Stimulated activated memory B cell treated with anti-CD40 and anti-IgM and Interleukin-4, amounts not matched to agents 10 μg/mL and 1 μg/mL and 100 μg/mL, for 72 hours (primary cell): ENCODE data around the gene LOC128125822.

Experiments used
- ATAC-seq: fragments of 150-1000 bp; cut with Tn5 transposase; 2 replicates; pipeline ENCODE4 v1.10.0; 2021
- H3K27ac Mint-ChIP-seq: one replicate; pipeline ENCODE4 v1.8.0; 2022; ENCODE audit warnings: mild to moderate bottlenecking, mixed read lengths
- H3K27me3 Mint-ChIP-seq: one replicate; pipeline ENCODE4 v1.8.0; 2022; ENCODE audit warnings: mixed read lengths
- H3K36me3 Mint-ChIP-seq: one replicate; pipeline ENCODE4 v1.8.0; 2022; ENCODE audit warnings: mixed read lengths
- H3K4me1 Mint-ChIP-seq: one replicate; pipeline ENCODE4 v1.8.0; 2022; ENCODE audit warnings: mixed read lengths
- H3K4me3 Mint-ChIP-seq: one replicate; pipeline ENCODE4 v1.8.0; 2022; ENCODE audit warnings: mild to moderate bottlenecking, moderate library complexity, mixed read lengths
- H3K9me3 Mint-ChIP-seq: one replicate; pipeline ENCODE4 v1.8.0; 2022; ENCODE audit warnings: mixed read lengths

Gene LOC128125822

GRCh38 chr6:63571361-63572043, 778 bp upstream of the LOC128125822 start:
- H3K9me3 Mint-ChIP-seq, result no peaks in the 10 kb centered on the region
- no peaks in the 10 kb centered on the region for H3K27me3 Mint-ChIP-seq
- H3K4me1 Mint-ChIP-seq, result peaks cover 20% of the 10 kb centered on the region
- ATAC-seq, result peak; percentile 3
- H3K36me3 Mint-ChIP-seq, result peaks cover 4% of the 10 kb centered on the region
- H3K4me3 Mint-ChIP-seq, result peak overlapping the region; percentile 91
- H3K27ac Mint-ChIP-seq, result peak overlapping the region; percentile 98

DNA sequence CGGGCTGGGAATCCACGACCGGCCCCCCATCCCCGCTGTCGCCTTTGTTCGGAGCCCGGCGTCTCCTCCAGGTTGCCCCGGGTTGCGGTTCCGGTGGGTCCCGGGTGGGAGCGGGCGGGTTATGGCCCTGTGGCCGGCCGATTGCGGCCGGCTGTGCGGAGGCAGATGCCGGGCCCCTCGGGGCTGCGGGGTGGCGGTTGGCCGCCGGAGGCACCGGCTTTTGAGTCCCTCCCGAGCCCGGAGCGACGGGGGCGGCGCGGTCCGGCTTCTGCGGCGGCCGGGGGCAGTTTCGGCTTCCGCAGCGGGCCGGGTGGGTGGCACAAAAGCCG, 431 bp downstream of the LOC128125822 start:
- peaks cover 25% of the 10 kb centered on the region for H3K4me1 Mint-ChIP-seq
- peaks cover 9% of the 10 kb centered on the region for H3K36me3 Mint-ChIP-seq
- no peaks in the 10 kb centered on the region for H3K9me3 Mint-ChIP-seq
- peak overlapping the region; percentile 91 for H3K4me3 Mint-ChIP-seq
- ATAC-seq, result peak; percentile 35
- peak overlapping the region; percentile 98 for H3K27ac Mint-ChIP-seq
- H3K27me3 Mint-ChIP-seq, result no peaks in the 10 kb centered on the region

DNA sequence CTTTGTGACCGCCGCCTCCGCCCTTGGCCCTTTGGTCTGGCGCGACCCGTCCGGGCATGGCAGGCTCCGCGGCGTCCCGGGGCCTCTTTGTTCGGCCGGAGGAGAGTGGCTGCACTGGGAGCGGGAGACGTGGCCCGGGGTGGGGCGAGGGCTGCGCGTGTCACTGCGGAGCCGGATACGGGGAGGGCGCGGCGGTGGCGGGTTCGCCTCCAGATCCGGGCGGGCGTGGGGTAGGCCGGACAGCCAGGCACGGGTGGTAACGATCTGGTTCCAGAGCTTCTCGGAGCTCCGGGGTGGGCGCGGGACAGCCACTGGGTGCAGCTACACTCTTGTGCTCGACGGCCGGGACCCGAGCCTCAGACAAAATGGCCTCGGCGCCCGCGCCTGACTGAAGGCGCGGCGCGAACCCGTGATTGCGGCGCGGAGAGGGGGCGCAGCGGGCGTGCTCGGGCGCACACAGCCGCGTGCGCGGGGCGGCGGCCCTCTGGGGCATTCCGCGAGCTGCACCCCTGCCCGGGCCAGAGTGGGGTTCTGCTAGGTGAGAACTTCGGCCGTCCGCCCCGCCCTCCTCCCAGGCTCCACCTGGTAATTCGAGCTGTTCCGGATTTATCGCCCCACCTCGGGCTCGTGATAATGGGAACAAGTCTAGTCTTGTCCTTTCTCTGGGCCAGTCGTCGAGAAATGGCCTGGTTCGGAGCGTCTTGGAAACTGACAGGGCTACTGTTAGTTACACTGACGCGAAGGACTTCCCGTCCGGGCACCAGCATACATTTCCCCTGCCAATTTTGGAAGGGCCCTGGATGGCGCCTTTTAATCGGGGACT, 1.0 kb downstream of the LOC128125822 start:
- Mint-ChIP-seq H3K27me3 (no peaks in the 10 kb centered on the region), H3K4me1 (peaks cover 25% of the 10 kb centered on the region), H3K9me3 (no peaks in the 10 kb centered on the region)

DNA sequence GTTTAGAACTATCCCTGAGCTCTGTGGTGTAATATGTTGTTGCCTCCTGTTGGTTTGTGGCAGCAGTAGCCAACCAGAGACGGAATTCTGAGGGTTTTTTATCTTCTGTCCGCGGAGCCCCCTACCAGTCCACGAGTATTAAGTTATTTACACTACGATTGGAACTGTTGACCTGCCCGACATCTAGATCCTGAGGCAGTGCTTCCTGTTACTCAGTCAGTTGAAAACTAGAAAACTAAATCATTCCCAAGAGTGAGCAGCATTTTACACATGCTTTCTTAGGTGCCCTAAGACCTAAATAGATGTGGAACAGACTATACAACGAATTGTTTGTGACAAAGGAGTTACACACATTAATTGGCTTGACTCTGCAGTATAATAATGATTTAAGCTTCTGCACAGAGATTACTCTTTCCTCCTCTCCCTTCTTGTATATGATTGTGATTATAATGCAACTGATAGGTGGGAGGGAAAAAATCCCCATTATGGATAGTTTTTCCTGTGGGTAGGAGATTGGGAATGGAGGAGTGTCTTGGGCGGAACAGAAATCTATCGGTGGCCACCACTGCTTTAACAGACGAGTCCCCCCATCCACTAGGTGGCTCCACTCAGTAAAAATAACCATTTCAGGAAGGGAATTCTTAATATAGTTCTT, 1.7 kb downstream of the LOC128125822 start:
- Mint-ChIP-seq H3K27ac (peak overlapping the region; percentile 98), H3K4me3 (peak overlapping the region; percentile 91), H3K4me1 (peaks cover 25% of the 10 kb centered on the region), H3K27me3 (no peaks in the 10 kb centered on the region), H3K36me3 (peaks cover 9% of the 10 kb centered on the region), H3K9me3 (no peaks in the 10 kb centered on the region)
- ATAC-seq, result no peak

More for the DNA sequence above, 1.0 kb downstream of the LOC128125822 start:
- ATAC-seq, result peak; percentile 70
- peak overlapping the region; percentile 98 for H3K27ac Mint-ChIP-seq
- H3K36me3 Mint-ChIP-seq, result peaks cover 9% of the 10 kb centered on the region
- peak overlapping the region; percentile 91 for H3K4me3 Mint-ChIP-seq

DNA sequence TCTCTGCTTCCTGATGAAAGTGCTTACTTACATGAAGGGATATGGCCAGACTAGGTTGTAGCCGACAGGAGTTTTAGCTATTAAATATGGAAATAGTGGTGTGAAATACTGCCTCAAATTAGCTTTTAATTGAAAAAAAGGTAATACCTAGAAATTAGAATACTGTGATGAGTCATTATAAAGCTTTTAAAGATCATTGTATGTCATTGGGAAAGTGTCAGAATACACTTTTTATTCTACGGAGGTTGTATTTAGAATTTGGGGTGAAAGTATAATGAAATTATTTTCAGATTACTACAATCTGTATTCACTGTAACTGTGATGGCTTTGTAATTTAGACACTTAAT, 2.2 kb downstream of the LOC128125822 start:
- peaks cover 9% of the 10 kb centered on the region for H3K36me3 Mint-ChIP-seq
- peak overlapping the region; percentile 98 for H3K27ac Mint-ChIP-seq
- H3K27me3 Mint-ChIP-seq, result no peaks in the 10 kb centered on the region
- H3K4me1 Mint-ChIP-seq, result peaks cover 25% of the 10 kb centered on the region
- ATAC-seq, result no peak
- H3K4me3 Mint-ChIP-seq, result peak overlapping the region; percentile 91
- no peaks in the 10 kb centered on the region for H3K9me3 Mint-ChIP-seq

GRCh38 chr6:63576147-63576772, 4.0 kb downstream of the LOC128125822 start:
- Mint-ChIP-seq H3K27me3 (no peaks in the 10 kb centered on the region), H3K9me3 (no peaks in the 10 kb centered on the region), H3K4me3 (no peak overlapping the region), H3K36me3 (peaks cover 24% of the 10 kb centered on the region), H3K4me1 (peaks cover 25% of the 10 kb centered on the region), H3K27ac (no peak overlapping the region)
- no peak for ATAC-seq

DNA sequence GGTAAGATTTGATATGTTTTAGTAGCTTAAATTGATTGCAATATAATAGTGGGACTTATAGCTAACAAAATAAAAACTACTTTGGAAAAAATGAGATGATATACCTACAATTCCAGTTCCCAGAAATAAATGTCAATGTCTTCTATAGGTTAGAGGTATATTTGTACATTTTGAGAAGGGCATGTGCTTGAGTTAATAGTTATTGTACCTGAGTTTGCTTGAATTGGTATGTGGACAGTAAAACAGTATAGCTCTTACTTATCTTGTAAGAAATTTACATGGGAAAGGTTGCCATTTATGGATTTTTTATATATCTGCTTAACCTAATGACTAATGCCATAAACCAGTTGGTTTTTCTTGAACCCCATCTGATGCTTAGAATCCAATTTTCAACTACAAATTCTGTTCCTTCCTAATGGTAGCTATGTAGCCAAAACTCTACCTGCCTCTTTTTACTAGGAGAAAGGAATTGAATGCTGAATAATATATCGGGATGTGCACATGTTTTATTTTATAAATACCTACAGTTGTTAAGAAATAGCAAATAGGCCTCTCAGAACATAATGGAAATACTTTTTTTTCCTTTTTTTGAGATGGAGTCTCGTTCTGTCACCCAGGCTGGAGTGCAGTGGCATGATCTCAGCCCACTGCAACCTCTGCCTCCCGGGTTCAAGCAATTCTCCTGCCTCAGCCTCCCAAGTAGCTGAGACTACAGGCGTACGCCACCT, 4.9 kb downstream of the LOC128125822 start:
- no peak overlapping the region for H3K4me3 Mint-ChIP-seq
- ATAC-seq, result no peak
- no peak overlapping the region for H3K27ac Mint-ChIP-seq
- H3K36me3 Mint-ChIP-seq, result peaks cover 26% of the 10 kb centered on the region
- H3K4me1 Mint-ChIP-seq, result peaks cover 19% of the 10 kb centered on the region
- H3K27me3 Mint-ChIP-seq, result no peaks in the 10 kb centered on the region
- no peaks in the 10 kb centered on the region for H3K9me3 Mint-ChIP-seq

- no peaks in the 10 kb centered on the region for H3K27me3 Mint-ChIP-seq
- no peaks in the 10 kb centered on the region for H3K9me3 Mint-ChIP-seq
- ATAC-seq, result no peak
- H3K27ac Mint-ChIP-seq, result no peak overlapping the region
- no peak overlapping the region for H3K4me3 Mint-ChIP-seq
- H3K4me1 Mint-ChIP-seq, result peaks cover 19% of the 10 kb centered on the region
- H3K36me3 Mint-ChIP-seq, result peaks cover 34% of the 10 kb centered on the region
Observed at GRCh38 chr6:63578757-63579156, 6.5 kb downstream of the LOC128125822 start.

DNA sequence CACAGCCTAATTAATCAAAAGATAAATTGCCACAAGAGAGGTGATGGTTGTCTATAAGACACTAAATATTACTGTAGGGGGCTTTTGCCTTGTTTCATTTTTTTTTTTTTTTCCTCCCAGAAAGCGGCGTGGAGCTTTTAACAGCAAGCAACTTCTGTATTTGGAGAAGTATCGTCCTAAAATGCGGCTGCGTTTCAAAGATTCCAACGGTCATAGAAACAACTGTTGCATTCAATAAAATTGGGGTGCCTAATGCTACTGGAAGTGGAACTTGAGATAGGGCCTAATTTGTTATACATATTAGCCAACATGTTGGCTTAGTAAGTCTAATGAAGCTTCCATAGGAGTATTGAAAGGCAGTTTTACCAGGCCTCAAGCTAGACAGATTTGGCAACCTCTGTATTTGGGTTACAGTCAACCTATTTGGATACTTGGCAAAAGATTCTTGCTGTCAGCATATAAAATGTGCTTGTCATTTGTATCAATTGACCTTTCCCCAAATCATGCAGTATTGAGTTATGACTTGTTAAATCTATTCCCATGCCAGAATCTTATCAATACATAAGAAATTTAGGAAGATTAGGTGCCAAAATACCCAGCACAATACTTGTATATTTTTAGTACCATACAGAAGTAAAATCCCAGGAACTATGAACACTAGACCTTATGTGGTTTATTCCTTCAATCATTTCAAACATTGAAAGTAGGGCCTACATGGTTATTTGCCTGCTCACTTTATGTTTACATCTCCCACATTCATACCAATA, 7.8 kb downstream of the LOC128125822 start:
- H3K27ac Mint-ChIP-seq, result no peak overlapping the region
- ATAC-seq, result no peak
- no peak overlapping the region for H3K4me3 Mint-ChIP-seq
- H3K4me1 Mint-ChIP-seq, result peaks cover 10% of the 10 kb centered on the region
- no peaks in the 10 kb centered on the region for H3K9me3 Mint-ChIP-seq
- no peaks in the 10 kb centered on the region for H3K27me3 Mint-ChIP-seq
- H3K36me3 Mint-ChIP-seq, result peaks cover 34% of the 10 kb centered on the region

- ATAC-seq, result no peak
- Mint-ChIP-seq H3K9me3 (no peaks in the 10 kb centered on the region), H3K36me3 (peaks cover 34% of the 10 kb centered on the region), H3K27ac (no peak overlapping the region), H3K4me3 (no peak overlapping the region), H3K27me3 (no peaks in the 10 kb centered on the region), H3K4me1 (peaks cover 10% of the 10 kb centered on the region)
Observed at GRCh38 chr6:63580704-63580961, 8.4 kb downstream of the LOC128125822 start.

- Mint-ChIP-seq H3K36me3 (peaks cover 30% of the 10 kb centered on the region), H3K27ac (no peak overlapping the region), H3K9me3 (no peaks in the 10 kb centered on the region), H3K4me1 (peaks cover 5% of the 10 kb centered on the region), H3K27me3 (no peaks in the 10 kb centered on the region), H3K4me3 (no peak overlapping the region)
- no peak for ATAC-seq
Observed at GRCh38 chr6:63581355-63582013, 9.2 kb downstream of the LOC128125822 start.

DNA sequence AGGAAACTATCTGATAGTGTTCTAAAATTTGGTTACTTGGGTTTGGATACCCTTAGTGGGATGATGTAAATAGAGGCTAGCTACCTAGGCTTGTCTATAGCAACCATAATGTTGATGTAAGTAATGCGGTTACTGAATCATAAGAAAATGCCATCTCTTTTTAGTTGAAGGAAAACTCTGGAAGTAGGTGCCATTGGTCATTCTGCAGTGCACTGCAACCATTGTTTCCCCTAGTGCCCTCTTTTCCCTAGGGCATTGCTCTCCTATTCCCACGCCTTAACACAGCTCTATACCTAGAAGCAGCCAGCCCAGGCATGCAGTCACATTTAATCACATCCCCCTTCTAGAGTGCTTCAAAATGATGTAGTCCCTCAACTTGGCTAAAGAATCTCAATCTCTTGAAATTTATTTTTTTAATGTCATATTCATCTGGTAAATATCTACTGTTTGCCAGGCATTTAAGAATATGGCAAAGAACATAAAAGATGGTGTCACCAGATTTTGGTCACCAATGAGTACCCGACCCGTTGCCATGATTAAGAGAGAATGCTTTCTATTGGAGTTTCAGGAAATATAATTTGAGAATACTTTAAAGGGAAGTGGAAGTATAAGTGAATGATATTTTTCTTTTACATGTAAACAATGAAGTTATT, 10.4 kb downstream of the LOC128125822 start:
- Mint-ChIP-seq H3K27me3 (no peaks in the 10 kb centered on the region), H3K27ac (no peak overlapping the region), H3K4me1 (no peaks in the 10 kb centered on the region), H3K9me3 (no peaks in the 10 kb centered on the region), H3K4me3 (no peak overlapping the region), H3K36me3 (peaks cover 25% of the 10 kb centered on the region)
- no peak for ATAC-seq

DNA sequence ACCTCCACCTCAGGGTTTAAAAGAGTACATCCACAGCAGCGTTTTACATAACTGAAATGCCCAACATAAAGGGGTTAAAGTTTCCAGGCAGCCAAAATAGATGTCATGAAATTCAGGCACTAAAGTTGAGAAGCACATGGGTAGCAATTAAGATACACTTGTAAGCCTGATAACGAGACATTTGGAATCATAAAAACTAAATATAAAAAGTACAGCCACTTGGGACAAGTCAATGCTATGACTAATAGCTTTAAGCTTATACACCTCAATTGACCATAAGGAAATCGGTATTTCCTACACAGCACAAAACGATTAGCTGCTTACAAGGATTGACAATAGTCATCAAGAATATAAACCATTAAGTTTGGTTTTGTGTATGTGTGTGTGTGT, 11.8 kb downstream of the LOC128125822 start:
- H3K36me3 Mint-ChIP-seq, result peaks cover 25% of the 10 kb centered on the region
- no peak overlapping the region for H3K27ac Mint-ChIP-seq
- H3K4me3 Mint-ChIP-seq, result no peak overlapping the region
- no peaks in the 10 kb centered on the region for H3K9me3 Mint-ChIP-seq
- no peak for ATAC-seq
- no peaks in the 10 kb centered on the region for H3K27me3 Mint-ChIP-seq
- H3K4me1 Mint-ChIP-seq, result no peaks in the 10 kb centered on the region

- no peak for ATAC-seq
- Mint-ChIP-seq H3K4me3 (no peak overlapping the region), H3K4me1 (no peaks in the 10 kb centered on the region), H3K27me3 (no peaks in the 10 kb centered on the region), H3K27ac (no peak overlapping the region), H3K9me3 (no peaks in the 10 kb centered on the region), H3K36me3 (peaks cover 25% of the 10 kb centered on the region)
Observed at GRCh38 chr6:63584566-63584965, 12.3 kb downstream of the LOC128125822 start.
